Measurements from ENCODE around the gene UBXN6.

The UBXN6 gene

DNA sequence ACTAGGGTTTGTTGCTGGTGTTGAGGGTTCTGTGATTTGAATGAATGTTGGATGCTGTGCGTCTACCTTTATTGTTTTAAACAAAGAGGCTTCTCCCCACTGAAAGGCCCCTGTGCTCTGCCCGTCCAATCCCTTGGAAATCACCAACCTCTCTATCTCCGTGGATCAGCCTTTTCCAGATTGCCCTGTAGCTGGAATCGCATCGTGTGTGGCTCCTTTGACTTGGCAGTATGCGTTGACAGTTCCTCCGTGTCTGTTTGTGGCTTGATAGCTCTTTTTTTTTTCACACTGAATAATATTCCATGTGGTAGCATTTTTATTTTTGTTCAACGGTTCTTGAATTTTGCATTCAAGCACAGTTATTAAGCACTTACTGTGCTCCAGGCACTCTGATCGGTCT, 23.2 kb downstream of the UBXN6 start:
- Histone ChIP-seq H3K27me3 (ENCODE audit: low read length) (no peaks in the 10 kb centered on the region), H3K9me2 (replicated peaks; ENCODE audit: insufficient read depth, low read length) (no peaks in the 10 kb centered on the region), H3K79me2 (ENCODE audit: insufficient read depth, low read length) (peaks cover 11% of the 10 kb centered on the region; the same call in 1 of the 2 replicates), H3K27ac (ENCODE audit: low read depth, low read length) (no peak overlapping the region), H3K36me3 (ENCODE audit: low read length) (no peaks in the 10 kb centered on the region; the same call in 1 of the 2 replicates), H2AFZ (ENCODE audit: low read depth, low read length, severe bottlenecking) (no peak overlapping the region), H4K20me1 (ENCODE audit: low read depth, low read length) (no peaks in the 10 kb centered on the region), H3K9me3 (ENCODE audit: insufficient read depth, low read length) (no peaks in the 10 kb centered on the region), H3K9ac (ENCODE audit: low read length) (no peak overlapping the region), H3K4me3 (ENCODE audit: insufficient read depth, low read length, poor library complexity, severe bottlenecking) (no peak overlapping the region), H3F3A (ENCODE audit: insufficient read depth) (no peaks in the 10 kb centered on the region), H3K4me2 (ENCODE audit: low read depth, low read length, poor library complexity, severe bottlenecking) (no peak overlapping the region)
- TF ChIP-seq EZH2phosphoT487 (conservative IDR thresholded peaks at IDR 0.05; ENCODE audit: low read length), result no peak
- TF ChIP-seq, protein P1, sequence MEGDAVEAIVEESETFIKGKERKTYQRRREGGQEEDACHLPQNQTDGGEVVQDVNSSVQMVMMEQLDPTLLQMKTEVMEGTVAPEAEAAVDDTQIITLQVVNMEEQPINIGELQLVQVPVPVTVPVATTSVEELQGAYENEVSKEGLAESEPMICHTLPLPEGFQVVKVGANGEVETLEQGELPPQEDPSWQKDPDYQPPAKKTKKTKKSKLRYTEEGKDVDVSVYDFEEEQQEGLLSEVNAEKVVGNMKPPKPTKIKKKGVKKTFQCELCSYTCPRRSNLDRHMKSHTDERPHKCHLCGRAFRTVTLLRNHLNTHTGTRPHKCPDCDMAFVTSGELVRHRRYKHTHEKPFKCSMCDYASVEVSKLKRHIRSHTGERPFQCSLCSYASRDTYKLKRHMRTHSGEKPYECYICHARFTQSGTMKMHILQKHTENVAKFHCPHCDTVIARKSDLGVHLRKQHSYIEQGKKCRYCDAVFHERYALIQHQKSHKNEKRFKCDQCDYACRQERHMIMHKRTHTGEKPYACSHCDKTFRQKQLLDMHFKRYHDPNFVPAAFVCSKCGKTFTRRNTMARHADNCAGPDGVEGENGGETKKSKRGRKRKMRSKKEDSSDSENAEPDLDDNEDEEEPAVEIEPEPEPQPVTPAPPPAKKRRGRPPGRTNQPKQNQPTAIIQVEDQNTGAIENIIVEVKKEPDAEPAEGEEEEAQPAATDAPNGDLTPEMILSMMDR (IDR thresholded peaks at IDR 0.05; ENCODE audit: insufficient read depth, low read length, poor library complexity, severe bottlenecking), result no peak

DNA sequence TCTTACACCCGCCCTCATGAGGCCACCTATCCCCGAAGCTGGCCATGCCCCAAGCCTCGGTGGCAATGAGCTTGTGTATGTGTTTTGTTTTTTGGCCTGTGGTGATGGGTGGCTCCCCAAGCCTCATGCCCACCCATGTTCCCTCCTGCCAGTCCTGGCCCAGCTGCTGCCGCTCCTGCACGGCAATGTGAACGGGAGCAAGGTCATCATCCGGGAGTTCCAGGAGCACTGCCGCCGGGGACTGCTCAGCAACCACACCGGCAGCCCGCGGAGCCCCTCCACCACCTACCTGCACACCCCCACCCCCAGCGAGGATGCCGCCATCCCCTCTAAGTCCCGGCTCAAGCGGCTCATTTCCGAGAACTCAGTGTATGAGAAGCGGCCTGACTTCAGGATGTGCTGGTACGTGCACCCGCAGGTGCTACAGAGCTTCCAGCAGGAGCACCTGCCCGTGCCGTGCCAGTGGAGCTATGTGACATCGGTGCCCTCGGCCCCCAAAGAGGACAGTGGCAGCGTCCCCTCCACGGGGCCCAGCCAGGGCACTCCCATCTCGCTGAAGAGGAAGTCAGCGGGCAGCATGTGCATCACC, 24.6 kb downstream of the UBXN6 start:
- TF ChIP-seq EZH2phosphoT487 (conservative IDR thresholded peaks at IDR 0.05; ENCODE audit: low read length), result no peak
- TF ChIP-seq, protein P1 (IDR thresholded peaks at IDR 0.05; ENCODE audit: insufficient read depth, low read length, poor library complexity, severe bottlenecking), result no peak
- H3K36me3 ChIP-seq (ENCODE audit: low read length), result peaks cover 5% of the 10 kb centered on the region; the same call in 1 of the 2 replicates
- H4K20me1 ChIP-seq (ENCODE audit: low read depth, low read length), result no peaks in the 10 kb centered on the region

DNA sequence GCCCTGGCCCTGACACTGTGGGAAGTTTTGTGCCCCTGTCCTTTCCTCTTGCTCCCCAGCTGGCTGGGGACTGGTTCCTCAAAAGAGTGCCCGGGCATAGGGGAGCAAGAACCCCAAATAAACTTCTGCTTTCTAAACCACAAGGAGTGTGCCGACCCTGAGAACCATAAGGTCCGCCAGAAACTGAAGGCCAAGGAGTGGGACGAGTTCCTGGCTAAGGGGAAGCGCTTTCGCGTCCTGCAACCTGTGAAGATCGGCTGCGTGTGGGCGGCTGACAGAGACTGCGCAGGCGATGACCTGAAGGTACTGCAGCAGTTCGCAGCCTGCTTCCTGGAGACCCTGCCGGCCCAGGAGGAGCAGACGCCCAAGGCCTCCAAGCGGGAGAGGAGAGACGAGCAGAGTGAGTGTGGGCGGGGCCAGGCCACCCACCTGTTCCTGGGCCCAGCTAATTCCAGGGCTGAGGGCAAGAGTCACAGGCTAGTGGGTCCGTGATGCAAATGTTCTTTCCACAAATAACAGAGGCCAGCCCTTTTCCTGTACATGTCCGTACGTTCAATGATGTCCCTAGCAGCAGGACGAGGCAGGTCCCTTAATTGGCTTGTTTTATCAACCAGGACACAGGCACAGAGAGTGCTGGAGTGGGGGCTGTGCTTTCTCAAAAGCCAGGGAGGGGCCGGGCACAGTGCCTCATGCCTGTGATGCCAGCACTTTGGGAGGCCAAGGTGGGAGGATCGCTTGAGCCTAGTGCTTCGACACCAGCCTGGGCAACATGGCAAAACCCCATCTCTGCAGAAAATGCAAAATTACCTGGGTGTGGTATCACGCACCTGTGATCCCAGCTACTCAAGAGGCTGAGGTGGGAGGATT, 25.6 kb downstream of the UBXN6 start:
- Histone ChIP-seq H3K9me2 (replicated peaks; ENCODE audit: insufficient read depth, low read length) (no peaks in the 10 kb centered on the region), H3K4me2 (ENCODE audit: low read depth, low read length, poor library complexity, severe bottlenecking) (no peak overlapping the region), H3K27ac (ENCODE audit: low read depth, low read length) (no peak overlapping the region), H3K4me3 (ENCODE audit: insufficient read depth, low read length, poor library complexity, severe bottlenecking) (no peak overlapping the region), H2AFZ (ENCODE audit: low read depth, low read length, severe bottlenecking) (no peak overlapping the region), H3K36me3 (ENCODE audit: low read length) (peaks cover 5% of the 10 kb centered on the region; the same call in 1 of the 2 replicates), H3F3A (ENCODE audit: insufficient read depth) (no peaks in the 10 kb centered on the region), H4K20me1 (ENCODE audit: low read depth, low read length) (no peaks in the 10 kb centered on the region), H3K9me3 (ENCODE audit: insufficient read depth, low read length) (no peaks in the 10 kb centered on the region), H3K9ac (ENCODE audit: low read length) (no peak overlapping the region), H3K27me3 (ENCODE audit: low read length) (no peaks in the 10 kb centered on the region), H3K79me2 (ENCODE audit: insufficient read depth, low read length) (peaks cover 10% of the 10 kb centered on the region; the same call in 1 of the 2 replicates)
- no peak for TF ChIP-seq EZH2phosphoT487 (conservative IDR thresholded peaks at IDR 0.05; ENCODE audit: low read length)
- TF ChIP-seq, protein P1 (IDR thresholded peaks at IDR 0.05; ENCODE audit: insufficient read depth, low read length, poor library complexity, severe bottlenecking), result no peak

More for the DNA sequence above, 24.6 kb downstream of the UBXN6 start:
- Histone ChIP-seq H3K9ac (ENCODE audit: low read length) (no peak overlapping the region), H3K79me2 (ENCODE audit: insufficient read depth, low read length) (peaks cover 11% of the 10 kb centered on the region; the same call in 1 of the 2 replicates), H3K9me3 (ENCODE audit: insufficient read depth, low read length) (no peaks in the 10 kb centered on the region), H3K27me3 (ENCODE audit: low read length) (no peaks in the 10 kb centered on the region), H3K9me2 (replicated peaks; ENCODE audit: insufficient read depth, low read length) (no peaks in the 10 kb centered on the region), H3F3A (ENCODE audit: insufficient read depth) (no peaks in the 10 kb centered on the region), H3K4me3 (ENCODE audit: insufficient read depth, low read length, poor library complexity, severe bottlenecking) (no peak overlapping the region), H3K27ac (ENCODE audit: low read depth, low read length) (no peak overlapping the region), H2AFZ (ENCODE audit: low read depth, low read length, severe bottlenecking) (no peak overlapping the region), H3K4me2 (ENCODE audit: low read depth, low read length, poor library complexity, severe bottlenecking) (no peak overlapping the region)
